IPS-18a (cell line): ENCODE data around the gene PCDHGA10.

ENCODE experiments used
- H3K27ac ChIP-seq: one replicate; pipeline ENCODE4 v1.5.1; 2013; ENCODE audit warnings: low read length
- H3K27me3 ChIP-seq: one replicate; pipeline ENCODE4 v1.6.1; 2013; ENCODE audit warnings: mild to moderate bottlenecking, low read length; ENCODE audit not compliant: control insufficient read depth, insufficient read depth
- H3K36me3 ChIP-seq: one replicate; pipeline ENCODE4 v1.6.1; 2013; ENCODE audit warnings: low read depth, low read length; ENCODE audit not compliant: control insufficient read depth
- H3K4me1 ChIP-seq: one replicate; pipeline ENCODE4 v1.6.1; 2013; ENCODE audit warnings: low read depth, low read length; ENCODE audit not compliant: control insufficient read depth
- H3K4me3 ChIP-seq: one replicate; pipeline ENCODE4 v1.5.1; 2013; ENCODE audit warnings: low read length
- H3K9ac ChIP-seq: one replicate; pipeline ENCODE4 v1.6.1; 2013; ENCODE audit warnings: mild to moderate bottlenecking, low read length, moderate library complexity
- H3K9me3 ChIP-seq: one replicate; pipeline ENCODE4 v1.6.1; 2013; ENCODE audit warnings: low read depth, low read length; ENCODE audit not compliant: control insufficient read depth

Gene PCDHGA10

DNA sequence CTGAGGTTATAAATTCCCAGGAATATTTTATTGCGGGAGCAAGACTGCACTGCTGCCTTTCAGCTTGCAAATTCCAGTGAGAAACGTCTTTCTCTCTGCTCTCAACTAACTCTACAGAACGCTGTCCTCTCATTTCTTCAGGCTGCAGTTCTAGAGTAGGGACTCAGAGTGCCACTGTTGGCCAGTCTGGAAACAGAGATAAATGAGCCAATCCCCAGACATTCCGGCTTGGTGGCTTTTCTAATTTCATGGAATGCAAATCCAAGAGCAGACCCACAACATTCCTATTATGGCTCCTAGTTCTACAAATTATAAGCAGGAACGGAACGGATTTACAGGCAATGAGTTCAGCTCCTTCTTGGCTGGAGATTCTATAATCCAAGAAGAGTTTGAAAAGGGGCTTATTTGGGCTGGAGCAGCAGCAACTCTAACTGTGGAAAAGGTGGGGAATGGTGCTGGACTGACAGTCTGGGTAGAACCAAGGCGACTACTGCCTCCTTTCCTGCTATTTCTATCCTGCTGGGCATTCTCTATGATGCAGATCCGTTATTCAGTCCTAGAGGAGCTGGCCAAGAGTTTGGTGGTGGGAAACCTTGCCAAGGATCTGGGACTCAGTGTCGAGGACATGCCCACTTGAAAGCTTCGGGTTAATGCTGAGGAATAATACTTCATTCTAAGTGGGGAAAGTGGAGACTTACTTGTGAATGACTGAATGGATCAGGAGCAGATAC, 26.8 kb downstream of the PCDHGA10 start:
- H3K36me3 ChIP-seq: no peaks in the 10 kb centered on the region
- no peak overlapping the region for H3K4me3 ChIP-seq
- H3K27me3 ChIP-seq: no peaks in the 10 kb centered on the region
- H3K27ac ChIP-seq: no peak overlapping the region
- no peaks in the 10 kb centered on the region for H3K9me3 ChIP-seq
- no peaks in the 10 kb centered on the region for H3K4me1 ChIP-seq
- no peak overlapping the region for H3K9ac ChIP-seq

GRCh38 chr5:141440341-141440740, 27.6 kb downstream of the PCDHGA10 start:
- no peaks in the 10 kb centered on the region for H3K36me3 ChIP-seq
- no peaks in the 10 kb centered on the region for H3K9me3 ChIP-seq
- H3K27me3 ChIP-seq: no peaks in the 10 kb centered on the region
- H3K4me1 ChIP-seq: no peaks in the 10 kb centered on the region
- no peak overlapping the region for H3K9ac ChIP-seq
- no peak overlapping the region for H3K27ac ChIP-seq
- no peak overlapping the region for H3K4me3 ChIP-seq

DNA sequence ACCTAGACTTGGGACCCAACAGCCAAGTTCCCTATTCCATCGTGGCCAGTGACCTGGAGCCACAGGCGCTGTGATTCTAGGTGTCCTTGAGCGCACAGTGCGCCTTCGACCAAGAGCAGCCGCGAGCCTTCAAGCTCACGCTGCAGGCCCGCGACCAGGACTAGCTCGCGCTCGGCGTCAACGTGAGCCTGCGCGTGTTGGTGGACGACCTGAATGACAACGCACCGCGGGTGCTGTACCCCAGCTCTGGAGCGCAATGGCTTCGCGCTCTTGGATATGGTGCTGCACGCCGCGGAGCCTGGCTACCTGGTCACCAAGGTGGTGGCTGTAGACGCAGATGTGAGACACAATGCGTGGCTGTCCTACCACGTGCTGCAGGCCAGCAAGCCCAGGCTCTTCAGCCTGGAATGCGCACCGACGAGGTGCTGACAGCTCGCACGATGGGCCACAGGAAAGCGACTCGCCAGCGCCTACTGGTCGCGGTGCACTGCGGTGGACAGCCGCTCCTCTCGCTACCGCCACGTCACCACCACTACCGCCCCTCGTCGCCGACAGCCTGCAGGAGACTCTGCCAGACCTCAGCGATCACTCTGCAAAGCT, 28.9 kb downstream of the PCDHGA10 start:
- no peak overlapping the region for H3K4me3 ChIP-seq
- no peaks in the 10 kb centered on the region for H3K36me3 ChIP-seq
- no peaks in the 10 kb centered on the region for H3K4me1 ChIP-seq
- H3K9me3 ChIP-seq: no peaks in the 10 kb centered on the region
- H3K27me3 ChIP-seq: no peaks in the 10 kb centered on the region
- H3K27ac ChIP-seq: no peak overlapping the region
- no peak overlapping the region for H3K9ac ChIP-seq

DNA sequence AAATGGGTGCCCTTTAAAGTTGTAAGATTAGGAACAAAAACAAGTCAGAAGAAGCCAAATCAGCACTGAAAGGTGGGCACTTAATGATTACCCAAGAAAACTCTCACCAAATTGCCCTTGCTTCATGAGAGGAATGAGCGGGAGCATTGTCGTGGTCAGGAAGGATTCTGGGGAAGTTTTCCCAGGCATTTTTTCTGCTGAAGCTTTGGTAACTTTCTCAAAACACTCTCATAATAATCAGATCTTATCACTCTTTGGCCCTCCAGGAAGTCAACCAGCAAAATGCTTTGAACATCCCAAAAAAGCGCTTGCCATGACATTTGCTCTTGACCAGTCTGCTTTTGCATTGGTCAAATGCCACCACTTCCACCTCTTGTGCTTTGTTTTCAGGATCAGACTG, 52.6 kb downstream of the PCDHGA10 start:
- no peak overlapping the region for H3K9ac ChIP-seq
- no peak overlapping the region for H3K4me3 ChIP-seq
- H3K27me3 ChIP-seq: no peaks in the 10 kb centered on the region
- no peak overlapping the region for H3K27ac ChIP-seq
- no peaks in the 10 kb centered on the region for H3K4me1 ChIP-seq
- no peaks in the 10 kb centered on the region for H3K9me3 ChIP-seq
- H3K36me3 ChIP-seq: no peaks in the 10 kb centered on the region
